Natural killer cell (primary cell): ENCODE data around the gene RRP8. TPM values are rescaled to one million over a fixed set of nuclear protein-coding genes. Genes with fewer than 3 reads are reported as not detected.

Experiments
- ATAC-seq, 3 donors: fragments of 150-1000 bp in 2 of 3; fragments of 200-7000 bp in 1 of 3; cut with Tn5 transposase; 1 replicate in 1 of 3; 2 replicates in 2 of 3; pipeline ENCODE4 v1.10.0; 2021; ENCODE audit warnings: mild to moderate bottlenecking in 2 of 3, moderate library complexity in 2 of 3
- DNase-seq, 2 donors: peaks; one replicate each; pipeline versions ENCODE4 v3.0.0 to v3.0.0-alpha.2; 2013 to 2021; ENCODE audit warnings: mixed read lengths in 1 of 2
- H3K27ac ChIP-seq: one replicate; pipeline ENCODE4 v1.5.1; 2013; ENCODE audit warnings: mild to moderate bottlenecking, low read length
- H3K27me3 ChIP-seq: one replicate; pipeline ENCODE4 v1.6.1; 2013; ENCODE audit warnings: low read length; ENCODE audit not compliant: control insufficient read depth, insufficient read depth
- H3K36me3 ChIP-seq: one replicate; pipeline ENCODE4 v1.6.1; 2013; ENCODE audit warnings: low read length; ENCODE audit not compliant: control insufficient read depth, insufficient read depth
- H3K4me1 ChIP-seq: one replicate; pipeline ENCODE4 v1.6.1; 2013; ENCODE audit warnings: low read length; ENCODE audit not compliant: control insufficient read depth, insufficient read depth
- H3K4me3 ChIP-seq: one replicate; pipeline ENCODE4 v1.5.1; 2013; ENCODE audit warnings: low read length
- H3K9me3 ChIP-seq: one replicate; pipeline ENCODE4 v1.6.1; 2013; ENCODE audit warnings: low read length; ENCODE audit not compliant: control insufficient read depth, insufficient read depth
- H3K27ac Mint-ChIP-seq, 2 donors: one replicate each; pipeline ENCODE4 v1.8.0; 2022; ENCODE audit warnings: mild to moderate bottlenecking in 2 of 2, mixed read lengths in 2 of 2, moderate library complexity in 1 of 2
- H3K27me3 Mint-ChIP-seq, 2 donors: one replicate each; pipeline ENCODE4 v1.8.0; 2022; ENCODE audit warnings: low read depth in 2 of 2, mixed read lengths in 2 of 2
- H3K36me3 Mint-ChIP-seq: one replicate; pipeline ENCODE4 v1.8.0; 2022; ENCODE audit warnings: mixed read lengths
- H3K4me1 Mint-ChIP-seq, 2 donors: one replicate each; pipeline ENCODE4 v1.8.0; 2022; ENCODE audit warnings: mixed read lengths in 2 of 2
- H3K4me3 Mint-ChIP-seq: one replicate; pipeline ENCODE4 v1.8.0; 2022; ENCODE audit warnings: mild to moderate bottlenecking, moderate library complexity, mixed read lengths
- H3K9me3 Mint-ChIP-seq, 2 donors: one replicate each; pipeline ENCODE4 v1.8.0; 2022; ENCODE audit warnings: mixed read lengths in 2 of 2
- WGBS: methylation state at CpG from one replicate; pipeline ENCODE4 v1.1.7; 2013; ENCODE audit warnings: missing lambda C conversion rate; ENCODE audit not compliant: insufficient coverage; 5-methylcytosine and 5-hydroxymethylcytosine counted together
- intact Hi-C: fragments of 100-400 bp; cut with micrococcal nuclease; formaldehyde crosslinking; loops from one replicate; pipeline ENCODE4 v1.14.2; 2022
- total RNA-seq, 4 donors: library from RNA; stranded (reverse); fragments of 120-200 nt in 1 of 4; gene quantifications; one replicate each; pipeline versions ENCODE4 v1.2.3 to v1.2.4, GENCODE V29; 2013 to 2022
- TF ChIP-seq, protein P1 (sequence below): fragments of 200-600 bp; IDR thresholded peaks from one replicate; pipeline ENCODE4 v1.8.0; 2022; ENCODE audit warnings: antibody characterized with exemption

The RRP8 gene
- total RNA-seq, 3 donors from 2014 or later (not counting 1 experiment from before 2014, with no cell fraction given), result 31.3 to 35.9 (median 31.9) TPM

DNA sequence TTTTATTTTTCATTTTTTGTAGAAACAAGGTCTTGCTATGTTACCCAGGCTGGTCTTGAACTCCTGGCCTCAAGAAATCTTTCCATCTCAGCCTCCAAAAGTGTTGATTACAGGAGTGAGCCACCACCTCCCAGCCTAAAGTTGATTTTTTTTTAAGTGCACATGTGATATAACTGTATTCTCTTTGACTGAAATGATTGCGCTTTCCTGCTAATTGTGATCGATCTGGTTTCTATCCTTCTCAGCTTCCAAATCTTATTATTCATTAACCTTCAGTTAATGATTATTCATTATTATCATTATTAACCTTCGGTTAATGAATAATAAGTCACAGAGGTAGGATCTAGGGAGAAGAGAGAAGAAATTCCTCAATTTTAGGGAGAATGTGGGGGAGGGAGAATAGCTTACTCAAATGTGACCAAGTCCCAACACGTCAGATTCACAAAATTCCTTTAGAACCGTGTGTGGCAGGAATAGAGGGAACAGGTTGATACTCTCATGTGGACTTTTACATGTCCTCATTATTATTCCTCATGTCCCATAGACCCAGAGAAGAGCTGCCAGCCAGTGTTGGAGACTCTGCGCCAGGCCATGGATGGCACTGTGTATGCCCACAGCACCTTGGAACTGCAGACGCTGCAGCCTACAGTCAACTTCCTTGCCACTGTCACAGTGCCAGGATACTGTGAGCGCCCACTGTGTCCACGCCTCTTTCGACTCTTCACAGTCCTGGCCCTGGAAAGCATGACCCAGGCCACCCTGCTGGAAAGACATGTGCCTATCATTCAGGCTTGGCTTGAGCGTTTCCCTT lies 47.1 kb downstream of the RRP8 start:
- Mint-ChIP-seq H3K4me3 (no peak overlapping the region), H3K36me3 (no peaks in the 10 kb centered on the region), H3K9me3 (no peaks in the 10 kb centered on the region), H3K4me1 (no peaks in the 10 kb centered on the region), H3K27ac (no peak overlapping the region), H3K27me3 (no peaks in the 10 kb centered on the region)
- Histone ChIP-seq H3K36me3 (no peaks in the 10 kb centered on the region), H3K4me3 (no peak overlapping the region), H3K4me1 (no peaks in the 10 kb centered on the region), H3K27ac (no peak overlapping the region), H3K9me3 (no peaks in the 10 kb centered on the region), H3K27me3 (no peaks in the 10 kb centered on the region)
- intact Hi-C loops, result no loop called here
- TF ChIP-seq, protein P1, sequence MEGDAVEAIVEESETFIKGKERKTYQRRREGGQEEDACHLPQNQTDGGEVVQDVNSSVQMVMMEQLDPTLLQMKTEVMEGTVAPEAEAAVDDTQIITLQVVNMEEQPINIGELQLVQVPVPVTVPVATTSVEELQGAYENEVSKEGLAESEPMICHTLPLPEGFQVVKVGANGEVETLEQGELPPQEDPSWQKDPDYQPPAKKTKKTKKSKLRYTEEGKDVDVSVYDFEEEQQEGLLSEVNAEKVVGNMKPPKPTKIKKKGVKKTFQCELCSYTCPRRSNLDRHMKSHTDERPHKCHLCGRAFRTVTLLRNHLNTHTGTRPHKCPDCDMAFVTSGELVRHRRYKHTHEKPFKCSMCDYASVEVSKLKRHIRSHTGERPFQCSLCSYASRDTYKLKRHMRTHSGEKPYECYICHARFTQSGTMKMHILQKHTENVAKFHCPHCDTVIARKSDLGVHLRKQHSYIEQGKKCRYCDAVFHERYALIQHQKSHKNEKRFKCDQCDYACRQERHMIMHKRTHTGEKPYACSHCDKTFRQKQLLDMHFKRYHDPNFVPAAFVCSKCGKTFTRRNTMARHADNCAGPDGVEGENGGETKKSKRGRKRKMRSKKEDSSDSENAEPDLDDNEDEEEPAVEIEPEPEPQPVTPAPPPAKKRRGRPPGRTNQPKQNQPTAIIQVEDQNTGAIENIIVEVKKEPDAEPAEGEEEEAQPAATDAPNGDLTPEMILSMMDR, result no peak
- WGBS, result 98% methylated on average over 8 of the region's 11 CpGs
- no peak for DNase-seq
- no peak for ATAC-seq

DNA sequence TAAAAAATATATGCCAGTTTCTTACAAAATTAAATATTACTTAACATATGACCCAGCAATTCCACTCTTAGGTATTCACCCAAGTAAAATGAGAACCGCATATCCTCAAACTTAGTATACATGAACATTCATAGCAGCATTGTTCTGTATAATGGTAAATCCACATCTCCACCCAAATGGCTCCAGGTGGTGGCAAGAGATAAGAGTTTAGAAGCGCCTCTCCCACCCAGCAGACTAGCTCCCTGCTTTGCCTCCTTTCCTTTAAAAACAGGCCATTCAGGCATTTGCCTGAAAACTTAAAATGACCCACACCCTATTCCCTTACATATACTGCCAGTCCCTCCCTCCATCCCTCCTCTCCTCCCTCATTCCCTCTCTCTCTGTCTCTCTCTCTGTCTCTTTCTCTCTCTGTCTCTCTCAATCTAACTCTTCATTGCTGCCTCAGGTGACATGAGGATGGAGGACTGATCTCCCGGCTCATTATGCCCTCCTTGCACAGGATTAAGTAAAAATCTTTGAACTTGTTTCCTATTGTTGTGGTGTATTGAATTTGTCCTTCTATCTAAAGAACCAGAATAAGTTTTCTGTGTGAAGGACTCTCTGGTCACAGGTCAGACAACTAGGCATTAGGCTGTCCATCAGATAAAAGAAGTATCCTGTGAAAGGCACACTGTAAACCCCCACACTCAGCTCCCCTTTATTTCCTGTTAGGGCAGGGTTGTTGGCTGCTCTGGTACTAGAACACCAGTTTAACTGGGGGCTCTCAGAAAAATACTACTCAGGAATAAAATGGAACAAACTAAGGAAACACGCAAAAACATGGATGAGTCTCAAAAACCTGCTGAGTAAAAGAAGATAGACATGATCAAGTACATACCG lies 48.3 kb downstream of the RRP8 start:
- Histone ChIP-seq H3K27ac (no peak overlapping the region), H3K4me1 (no peaks in the 10 kb centered on the region)

DNA sequence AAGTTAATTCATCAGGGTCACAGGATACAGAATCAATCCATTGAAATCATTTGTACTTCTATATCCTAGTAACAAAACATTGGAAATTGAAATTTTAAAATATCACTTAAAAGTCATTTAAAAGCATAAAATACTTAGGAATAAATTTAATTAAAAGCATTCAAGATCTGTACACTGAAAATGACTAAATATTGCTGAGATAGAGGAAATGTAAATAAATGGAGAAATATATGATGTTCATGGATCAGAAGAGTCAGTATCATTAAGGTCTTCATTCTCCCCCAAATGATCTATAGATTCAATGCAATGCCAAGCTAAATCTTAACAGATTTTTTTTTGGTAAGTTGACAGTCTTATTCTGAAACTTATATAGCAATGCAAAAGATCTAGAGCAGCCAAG lies 49.8 kb downstream of the RRP8 start:
- intact Hi-C loops, result no loop called here
- no peaks in the 10 kb centered on the region for H3K9me3 Mint-ChIP-seq
- DNase-seq, result no peak

More for the DNA sequence above, 48.3 kb downstream of the RRP8 start:
- Mint-ChIP-seq H3K4me3 (no peak overlapping the region), H3K4me1 (no peaks in the 10 kb centered on the region), H3K36me3 (no peaks in the 10 kb centered on the region), H3K27me3 (no peaks in the 10 kb centered on the region), H3K9me3 (no peaks in the 10 kb centered on the region), H3K27ac (no peak overlapping the region)
- DNase-seq (no peak), ATAC-seq (no peak)
- Histone ChIP-seq H3K36me3 (no peaks in the 10 kb centered on the region), H3K27me3 (no peaks in the 10 kb centered on the region), H3K4me3 (no peak overlapping the region), H3K9me3 (no peaks in the 10 kb centered on the region)
- WGBS, result 95% methylated on average over 4 of the region's 5 CpGs
- intact Hi-C loops, result no loop called here
- TF ChIP-seq, protein P1, result no peak

More for the DNA sequence above, 49.8 kb downstream of the RRP8 start:
- no peaks in the 10 kb centered on the region for H3K4me1 ChIP-seq
- H3K4me3 ChIP-seq, result no peak overlapping the region
- Mint-ChIP-seq H3K27me3 (no peaks in the 10 kb centered on the region), H3K36me3 (no peaks in the 10 kb centered on the region), H3K27ac (no peak overlapping the region), H3K4me3 (no peak overlapping the region), H3K4me1 (no peaks in the 10 kb centered on the region)
- no peaks in the 10 kb centered on the region for H3K36me3 ChIP-seq
- no peaks in the 10 kb centered on the region for H3K9me3 ChIP-seq
- H3K27me3 ChIP-seq, result no peaks in the 10 kb centered on the region
- TF ChIP-seq, protein P1, result no peak
- ATAC-seq, result no peak
- H3K27ac ChIP-seq, result no peak overlapping the region
